ENCODE results near the gene KIF25.

The KIF25 gene

DNA sequence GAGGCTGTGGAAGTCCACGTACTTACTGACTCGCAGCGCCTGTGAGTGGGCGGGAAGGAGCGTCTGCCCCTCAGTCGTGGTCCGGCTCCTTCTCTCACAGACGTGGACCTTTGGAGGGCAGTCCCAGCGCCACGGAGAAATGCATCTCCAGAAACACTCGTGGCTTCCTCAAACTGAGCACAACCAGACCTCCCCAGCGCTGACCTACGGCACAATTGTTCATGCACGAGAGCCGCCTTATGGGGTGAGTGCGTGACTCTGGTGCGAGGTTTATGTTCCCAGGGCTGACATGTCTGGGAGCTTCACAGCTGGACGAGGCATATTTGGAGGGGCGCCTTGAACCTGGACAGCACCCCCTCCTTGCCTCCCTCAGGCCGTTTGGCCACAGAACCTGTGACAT lies 51.8 kb downstream of the KIF25 start:
- no peak for DNase-seq (ENCODE audit: low read depth in 2 of 2)

DNA sequence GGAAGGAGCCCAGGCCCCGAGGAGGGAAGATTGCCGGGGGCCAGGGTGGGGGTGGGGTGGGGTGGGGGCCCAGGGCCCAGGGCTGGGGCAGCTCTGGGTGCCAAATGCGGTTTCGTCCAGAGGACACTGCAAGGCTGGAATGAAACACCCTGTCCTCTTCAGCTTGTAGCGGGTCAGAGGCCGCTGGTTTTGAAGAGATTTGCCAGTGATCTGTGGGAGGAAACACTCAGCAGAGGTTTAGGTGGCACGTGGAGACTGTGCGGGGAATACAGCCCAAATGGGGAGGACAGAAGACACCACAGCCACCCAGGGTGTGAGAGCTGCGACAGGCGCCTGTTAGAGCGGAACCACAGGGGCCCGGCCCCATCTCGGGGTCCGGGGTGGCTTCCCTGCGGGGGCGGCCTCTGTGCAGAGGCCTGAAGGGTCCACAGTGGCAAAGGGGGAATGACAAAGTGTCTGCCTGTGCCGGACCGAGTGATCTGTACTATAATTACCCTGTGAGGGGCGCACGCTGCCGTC lies 52.3 kb downstream of the KIF25 start:
- no peak for DNase-seq (ENCODE audit: low read depth in 2 of 2)

DNA sequence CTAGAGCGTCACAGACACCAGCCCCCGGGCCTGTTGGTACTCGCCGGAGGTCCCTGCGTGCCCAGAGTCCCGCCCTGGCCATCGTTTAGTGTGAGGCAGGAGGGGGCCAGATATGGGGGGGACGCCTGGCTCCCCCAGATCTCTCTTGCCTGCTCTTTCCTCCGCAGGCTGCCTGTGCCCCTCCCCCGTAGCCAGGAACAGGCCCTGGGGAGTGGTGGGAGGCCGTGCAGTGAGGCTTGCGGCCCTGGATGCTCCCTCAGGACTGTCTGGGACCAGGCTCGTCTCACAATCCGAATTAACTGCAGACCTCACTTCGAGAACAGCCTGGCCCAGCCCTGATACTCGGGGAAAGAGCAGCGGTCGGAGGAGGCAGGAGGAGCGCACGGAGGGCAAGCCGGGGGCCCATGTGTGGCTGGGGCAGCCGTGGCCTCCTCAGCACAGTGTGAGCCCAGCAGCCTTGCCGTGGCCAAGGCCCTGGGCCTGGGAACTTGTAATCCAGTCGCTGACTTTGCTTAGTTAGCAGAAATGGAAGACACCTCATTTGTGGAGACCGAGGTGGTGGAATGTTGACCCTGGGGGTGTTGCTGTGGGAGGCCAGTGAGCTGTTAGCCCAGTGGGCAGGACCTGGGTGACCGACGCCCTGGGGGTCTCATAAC lies 52.9 kb downstream of the KIF25 start:
- DNase-seq (ENCODE audit: low read depth in 2 of 2), result no peak

DNA sequence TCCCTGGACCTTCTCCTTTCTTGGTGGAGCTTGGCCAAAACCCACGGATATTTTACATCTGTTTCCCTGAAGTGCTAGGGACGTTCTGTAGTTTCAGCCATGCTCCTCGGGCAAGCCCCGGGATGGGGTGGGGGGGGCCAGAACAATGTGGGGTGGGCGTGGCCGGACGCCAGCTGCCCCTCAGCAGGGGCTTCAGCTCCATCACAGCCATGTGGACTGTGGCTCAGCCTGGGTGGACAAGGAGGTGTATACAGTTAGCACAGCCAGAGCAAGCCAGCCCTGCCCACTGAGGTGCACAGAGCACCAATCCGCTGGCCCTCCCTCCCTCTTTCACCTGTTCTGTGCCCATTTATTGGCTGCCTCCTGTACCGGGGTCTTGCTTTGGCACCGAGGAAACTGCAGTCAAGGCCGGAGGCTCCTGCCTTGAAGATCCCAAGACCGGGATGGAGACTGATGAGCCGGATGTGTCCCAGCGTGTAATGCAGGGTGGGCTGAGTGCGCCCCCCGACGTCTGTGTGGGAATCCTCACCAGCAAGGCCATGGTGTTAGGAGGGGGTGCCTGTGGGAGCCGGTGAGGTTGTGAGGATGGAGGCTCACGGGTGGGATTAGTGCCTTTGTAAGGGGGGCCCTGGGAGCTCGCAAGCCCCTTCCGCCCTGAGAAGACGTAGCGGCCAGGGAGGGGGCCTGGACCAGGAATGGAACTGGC lies 53.6 kb downstream of the KIF25 start:
- no peak for DNase-seq (ENCODE audit: low read depth in 2 of 2)

DNA sequence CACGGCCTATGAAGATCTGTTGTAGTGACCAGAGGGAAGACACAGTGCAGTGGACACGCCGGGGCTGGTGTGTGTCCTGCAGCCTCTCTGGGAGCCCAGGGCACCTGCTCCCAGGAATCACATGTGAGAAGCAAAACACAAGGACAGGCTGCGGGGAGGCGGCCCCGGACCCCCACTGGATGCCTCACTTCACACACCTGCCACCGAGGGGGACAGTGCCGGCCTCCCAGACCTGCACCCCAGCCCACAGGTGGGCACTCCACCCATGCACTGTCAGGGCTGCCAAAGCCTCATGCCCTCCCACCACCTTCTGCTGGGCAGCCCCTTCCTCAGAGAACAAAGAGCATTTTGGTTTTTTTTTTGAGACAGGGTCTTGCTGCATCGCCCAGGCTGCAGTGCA lies 54.2 kb downstream of the KIF25 start:
- no peak for DNase-seq (ENCODE audit: low read depth in 2 of 2)

DNA sequence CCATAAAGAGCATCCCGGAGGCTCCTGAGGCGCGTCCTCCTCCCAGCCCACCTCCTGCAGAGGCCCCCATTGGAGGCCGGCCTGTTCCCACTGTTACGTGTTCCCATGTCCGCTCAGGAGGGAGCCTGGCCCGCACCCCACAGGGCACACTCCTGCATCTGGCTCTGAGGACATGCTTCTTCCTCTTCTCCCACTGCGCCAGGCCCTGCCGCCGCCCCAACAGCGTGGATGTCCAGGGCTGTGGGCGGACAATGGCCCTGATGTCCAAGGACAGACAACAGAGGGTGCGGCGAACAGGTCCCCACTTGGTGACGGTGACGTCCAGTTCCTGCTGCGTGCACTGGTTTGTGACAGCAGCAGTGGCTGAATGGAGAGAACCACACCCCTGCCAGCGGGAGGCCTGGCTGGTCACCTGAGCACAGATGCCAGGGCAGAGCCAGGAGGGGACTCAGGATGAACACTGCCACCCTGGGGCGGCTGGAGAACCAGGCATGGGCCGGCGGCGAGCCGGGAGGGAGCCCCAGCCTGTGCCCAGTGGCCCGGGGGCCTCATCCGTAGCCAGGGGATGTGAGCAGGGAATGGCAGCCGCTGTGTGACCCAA lies 54.9 kb downstream of the KIF25 start:
- no peak for DNase-seq (ENCODE audit: low read depth in 2 of 2)

DNA sequence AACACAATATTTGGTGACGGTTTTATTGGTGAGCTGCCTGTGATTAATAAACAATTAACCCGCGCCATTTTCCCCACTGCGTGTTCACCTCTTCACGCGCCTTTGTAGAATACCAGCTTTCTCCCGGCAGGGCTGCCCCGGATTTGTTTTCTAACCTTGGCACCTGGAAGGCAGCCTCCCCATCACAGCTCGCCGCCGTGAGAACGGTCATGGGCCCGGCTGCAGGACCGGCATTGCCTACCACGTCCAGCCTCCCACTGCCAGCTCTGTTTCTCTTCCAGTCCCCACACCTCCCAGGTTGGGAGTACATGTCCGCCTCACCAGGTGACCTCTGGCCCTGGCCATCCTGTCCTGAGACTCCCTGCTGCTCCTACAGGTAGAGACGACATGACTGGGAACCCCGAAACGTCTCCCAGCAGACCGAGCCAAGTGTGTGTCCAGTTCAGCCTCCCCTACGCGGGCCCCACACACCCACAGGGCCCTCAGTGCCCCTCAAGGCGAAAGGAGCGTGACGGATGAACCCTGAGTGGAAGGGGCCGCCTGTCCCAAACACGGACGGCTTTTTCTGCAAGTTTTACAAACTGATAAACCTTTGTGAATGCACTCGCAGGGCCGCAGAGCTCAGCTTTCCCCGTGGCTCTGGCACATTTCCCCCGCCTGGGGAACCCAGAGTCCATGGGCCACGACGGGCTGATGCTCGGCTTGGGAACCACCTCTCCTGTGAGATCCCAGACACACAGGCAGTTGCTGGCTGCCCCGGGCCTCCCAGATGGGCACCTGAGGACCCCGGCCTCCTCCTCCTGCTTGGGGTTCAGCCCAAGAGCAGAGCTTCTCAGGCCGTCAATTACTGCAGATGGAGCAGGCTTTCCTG lies 55.9 kb downstream of the KIF25 start:
- DNase-seq (ENCODE audit: low read depth in 2 of 2), result no peak

DNA sequence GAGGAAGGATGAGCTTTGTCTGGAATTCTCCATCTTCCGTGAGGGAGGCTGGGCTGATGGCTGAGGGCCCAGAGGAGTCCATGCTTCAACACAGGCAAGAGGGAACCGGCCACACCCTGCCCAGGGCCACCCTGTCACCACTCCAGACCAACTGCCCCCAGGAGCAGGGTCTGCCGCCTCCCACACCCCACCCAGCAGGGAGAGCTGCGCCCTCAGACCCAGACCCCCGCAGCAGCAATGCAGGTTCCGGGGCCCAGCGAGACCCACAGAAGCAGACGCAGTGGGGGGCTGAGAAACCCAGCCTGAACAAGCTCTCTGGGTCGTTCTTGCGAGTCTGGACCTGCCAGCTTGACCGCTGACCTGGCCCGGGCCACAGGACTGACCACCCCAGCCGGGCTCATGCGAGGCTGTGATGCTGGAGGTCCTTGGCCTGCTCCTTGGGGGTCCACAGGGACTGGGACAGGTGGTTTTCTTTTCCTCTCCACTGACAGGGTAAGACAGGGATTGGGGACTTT lies 56.5 kb downstream of the KIF25 start:
- DNase-seq (ENCODE audit: low read depth in 2 of 2), result no peak

DNA sequence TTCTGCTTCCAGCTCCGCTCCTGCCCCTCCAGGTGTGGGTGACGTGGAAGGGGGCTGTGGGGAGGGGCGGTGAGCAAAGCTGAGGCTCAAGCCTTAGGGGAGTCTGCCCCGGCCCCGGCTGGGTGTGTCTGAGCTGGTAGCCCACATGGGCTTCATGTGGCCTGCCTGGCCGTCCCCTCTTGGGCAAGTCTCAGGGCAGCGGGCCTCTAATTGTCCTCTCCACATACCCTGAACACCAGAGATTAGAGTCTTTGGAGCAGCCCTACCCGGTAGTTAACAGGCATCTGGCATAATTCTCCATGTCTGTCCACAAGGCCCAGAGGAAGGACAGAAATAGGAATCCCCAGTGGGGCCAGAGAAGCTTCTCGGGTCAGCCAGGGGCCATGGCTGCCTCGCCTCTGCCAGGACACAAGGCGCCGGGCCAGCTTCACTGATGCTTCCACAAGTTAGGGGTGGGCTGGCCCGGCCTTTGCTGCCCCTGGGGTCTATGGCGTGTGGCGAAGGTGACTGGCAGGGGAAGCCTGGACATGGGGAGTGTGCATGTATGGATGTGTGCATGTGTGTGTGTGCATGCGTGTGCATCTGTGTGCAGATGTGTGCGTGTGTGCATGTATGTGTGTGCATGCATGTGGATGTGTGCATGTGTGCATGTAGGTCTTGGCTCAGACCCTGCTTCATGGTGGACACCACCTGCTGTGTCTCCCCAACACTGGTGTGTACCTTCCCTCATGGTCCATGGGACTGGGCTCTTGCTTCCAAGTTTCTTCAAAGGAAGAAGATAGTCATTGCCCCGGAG lies 57.5 kb downstream of the KIF25 start:
- DNase-seq (ENCODE audit: low read depth in 2 of 2), result no peak

DNA sequence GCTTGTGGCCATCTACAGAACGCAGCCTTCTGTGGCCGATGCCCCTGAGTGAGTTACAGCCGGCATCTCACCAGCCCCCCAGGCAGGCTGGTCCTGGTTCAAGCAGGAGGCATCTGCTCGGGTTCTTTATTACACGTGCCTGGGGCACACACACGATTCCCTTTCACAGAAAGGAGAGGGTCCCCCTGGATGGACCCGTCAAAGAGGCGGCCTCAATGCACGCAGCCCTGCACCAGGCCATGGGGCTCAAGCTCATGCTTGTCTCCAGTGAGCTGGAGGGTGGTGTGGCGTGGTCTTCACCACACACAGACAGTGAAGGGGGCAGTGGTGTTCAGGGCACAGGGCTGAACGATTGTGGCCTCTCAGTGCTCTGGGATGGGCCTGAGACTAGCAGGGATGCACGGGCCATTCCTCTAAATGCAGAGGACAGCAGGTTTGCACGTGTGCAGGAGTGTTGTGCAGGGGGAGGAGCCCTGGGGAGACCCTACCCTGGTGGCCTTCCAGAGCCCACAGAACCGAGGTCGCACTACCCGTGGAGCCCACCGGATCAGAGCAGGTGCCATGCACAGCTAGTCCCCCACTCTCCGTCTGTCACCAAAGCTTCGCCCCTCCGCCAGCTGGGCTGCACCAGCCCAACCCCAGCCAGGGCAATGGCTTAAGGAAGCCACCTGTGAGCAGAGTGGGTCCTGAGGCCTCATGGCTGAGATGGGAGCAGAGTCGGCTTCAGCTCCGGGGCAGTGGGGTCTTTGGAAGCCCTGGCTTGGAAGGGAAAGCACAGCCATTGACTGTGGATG lies 58.4 kb downstream of the KIF25 start:
- no peak for DNase-seq (ENCODE audit: low read depth in 2 of 2)

DNA sequence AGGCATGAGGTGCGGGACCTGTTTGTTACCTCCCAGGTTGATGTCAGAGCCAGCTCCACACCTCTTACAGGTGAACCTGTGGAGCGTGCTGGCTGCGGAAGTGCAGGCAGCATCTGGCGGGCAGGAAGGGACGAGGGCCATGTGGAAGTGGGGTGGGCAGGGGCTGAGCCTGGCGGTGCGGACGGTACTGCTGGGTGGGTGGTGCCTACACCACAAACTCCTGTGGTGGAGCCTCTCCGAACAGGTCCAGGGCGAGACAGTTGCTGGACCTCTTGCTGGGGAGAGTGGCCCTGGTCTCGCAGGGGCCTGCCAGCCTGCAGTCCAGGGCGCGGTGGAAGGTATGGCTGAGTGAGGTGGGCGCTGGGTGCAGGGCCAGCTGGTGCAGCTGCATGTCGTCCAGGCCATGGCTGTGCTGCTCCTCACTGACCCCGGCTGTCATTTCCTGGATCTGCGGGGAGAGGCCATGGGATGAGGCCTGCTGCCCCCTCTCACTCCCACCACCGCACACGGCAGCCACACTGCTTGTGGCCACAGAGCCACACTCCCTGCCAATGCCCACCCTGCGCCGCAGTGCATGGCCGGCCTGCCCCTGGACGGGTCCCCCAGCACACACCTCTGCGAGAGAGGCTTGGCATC lies 59.5 kb downstream of the KIF25 start:
- DNase-seq (ENCODE audit: low read depth in 2 of 2), result no peak

DNA sequence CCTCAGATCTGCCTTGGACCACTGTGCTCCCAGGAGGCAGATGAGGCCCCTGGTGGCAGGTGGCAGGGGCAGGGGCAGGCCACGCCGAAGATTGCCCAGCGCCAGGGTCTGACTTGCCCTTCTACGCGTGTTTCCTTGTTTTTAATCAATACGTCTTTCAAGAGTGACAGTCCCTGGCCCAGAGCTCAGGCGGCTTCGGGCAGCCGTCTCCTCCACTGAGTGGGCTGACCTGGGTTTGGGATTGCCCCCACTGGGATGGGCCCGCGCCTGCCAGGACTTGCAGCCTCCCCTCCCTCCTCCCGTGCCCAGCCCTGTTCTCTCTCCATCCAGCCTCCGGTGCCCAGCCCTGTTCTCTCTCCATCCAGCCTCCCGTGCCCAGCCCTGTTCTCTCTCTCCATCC lies 60.4 kb downstream of the KIF25 start:
- DNase-seq (ENCODE audit: low read depth in 2 of 2), result no peak

DNA sequence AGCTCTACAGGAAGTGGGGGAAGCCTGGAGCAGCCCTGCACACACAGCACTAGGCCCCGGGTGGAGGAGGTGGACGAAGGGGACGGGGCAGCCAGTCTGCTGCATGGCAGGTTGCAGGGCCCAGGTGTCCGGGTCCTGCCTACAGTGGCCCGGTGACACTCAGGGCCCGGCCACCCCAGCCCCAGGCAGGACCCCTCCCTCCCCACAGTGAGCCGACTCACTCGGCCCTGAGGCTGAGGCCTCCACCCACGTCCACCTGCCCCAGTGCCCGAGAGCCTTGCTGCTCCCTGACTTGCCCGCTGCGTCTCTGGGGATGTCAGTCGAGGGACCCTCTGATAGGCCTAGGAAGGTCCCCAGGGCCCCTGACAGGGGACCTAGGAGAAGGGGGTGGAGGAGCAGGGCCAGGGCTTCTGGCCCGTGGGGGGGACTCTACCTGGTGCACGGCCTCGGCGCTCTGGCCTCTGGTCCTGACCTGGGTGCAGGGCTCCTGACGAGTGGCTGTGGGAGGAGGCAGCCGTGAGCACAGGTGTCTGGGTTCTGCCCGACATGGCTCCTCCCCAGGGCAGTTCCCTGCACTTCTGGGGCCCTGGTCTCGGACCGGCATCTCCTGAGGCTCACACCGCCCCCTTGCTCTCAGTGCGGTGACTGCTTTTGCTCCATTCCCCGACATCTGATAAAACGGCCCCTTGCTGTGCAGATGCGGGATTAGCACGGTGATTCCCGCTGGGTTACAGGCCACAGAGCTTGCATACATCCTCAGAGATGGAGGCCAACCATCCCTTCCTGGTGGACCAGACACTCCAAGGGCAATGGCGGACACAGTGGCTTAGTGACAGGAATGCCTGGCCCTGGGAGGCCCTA lies 61.5 kb downstream of the KIF25 start:
- no peak for DNase-seq (ENCODE audit: low read depth in 2 of 2)

DNA sequence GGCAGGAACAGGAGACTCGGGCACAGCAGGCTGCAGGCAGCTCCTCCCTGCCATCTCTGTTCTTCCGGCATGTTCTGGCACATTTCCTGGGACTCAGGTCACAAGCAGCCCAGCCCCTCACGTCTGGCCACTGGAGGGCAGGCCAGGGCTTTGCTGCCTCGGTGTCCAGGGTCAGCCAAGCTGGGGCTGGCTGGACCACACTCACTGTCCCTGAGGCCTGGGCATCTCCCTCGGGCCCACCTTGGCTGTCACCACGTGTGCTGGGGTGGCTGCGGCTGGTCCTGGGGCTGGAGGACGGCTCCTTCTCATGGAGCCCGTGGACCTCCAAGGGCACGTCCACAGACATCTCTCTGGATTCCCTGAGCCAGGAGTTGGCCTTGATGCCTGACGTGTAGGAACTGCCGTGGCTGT lies 63.1 kb downstream of the KIF25 start:
- DNase-seq (ENCODE audit: low read depth in 2 of 2), result no peak

DNA sequence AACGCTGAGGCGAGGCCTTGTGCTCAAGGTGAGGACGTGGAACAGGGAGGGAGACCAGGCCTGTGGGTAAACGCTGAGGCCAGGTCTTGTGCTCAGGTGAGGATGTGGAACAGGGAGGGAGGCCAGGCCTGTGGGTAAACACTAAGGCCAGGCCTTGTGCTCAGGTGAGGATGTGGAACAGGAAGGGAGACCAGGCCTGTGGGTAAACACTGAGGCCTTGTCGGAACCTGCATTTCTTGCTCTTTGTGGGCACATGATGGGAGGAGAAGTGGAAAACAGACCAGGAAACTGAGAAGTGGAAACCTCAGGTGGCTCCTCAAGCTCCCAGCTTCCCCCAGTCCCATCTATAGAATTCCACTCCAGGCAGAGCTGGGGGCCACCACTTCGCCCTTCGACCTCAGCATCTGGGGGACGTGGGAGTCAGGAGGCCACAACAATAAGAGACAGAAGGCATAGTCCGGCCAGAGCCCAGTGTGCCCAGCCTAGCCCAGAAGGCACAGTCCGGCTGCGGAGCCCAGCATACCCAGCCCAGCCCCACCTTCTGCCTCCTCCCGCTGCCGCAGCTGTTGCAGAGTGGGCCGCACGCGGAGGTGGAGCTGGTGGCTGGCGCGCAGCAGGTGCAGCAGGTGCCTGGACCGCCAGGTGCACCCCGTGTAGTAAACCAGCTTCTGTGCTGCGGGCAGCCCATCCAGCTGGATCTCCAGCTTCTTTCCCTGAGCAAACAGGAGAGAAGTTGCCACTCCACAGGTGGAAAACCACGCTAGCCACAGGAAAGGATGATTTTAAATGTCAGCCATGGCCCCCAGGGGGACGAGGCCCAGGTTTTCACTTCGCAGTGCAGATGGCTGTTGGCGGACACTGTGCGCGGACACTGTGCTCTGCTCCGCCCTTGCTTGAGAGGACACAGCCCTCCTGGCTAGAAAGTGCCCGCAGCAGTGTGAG lies 64.1 kb downstream of the KIF25 start:
- no peak for DNase-seq (ENCODE audit: low read depth in 2 of 2)

DNA sequence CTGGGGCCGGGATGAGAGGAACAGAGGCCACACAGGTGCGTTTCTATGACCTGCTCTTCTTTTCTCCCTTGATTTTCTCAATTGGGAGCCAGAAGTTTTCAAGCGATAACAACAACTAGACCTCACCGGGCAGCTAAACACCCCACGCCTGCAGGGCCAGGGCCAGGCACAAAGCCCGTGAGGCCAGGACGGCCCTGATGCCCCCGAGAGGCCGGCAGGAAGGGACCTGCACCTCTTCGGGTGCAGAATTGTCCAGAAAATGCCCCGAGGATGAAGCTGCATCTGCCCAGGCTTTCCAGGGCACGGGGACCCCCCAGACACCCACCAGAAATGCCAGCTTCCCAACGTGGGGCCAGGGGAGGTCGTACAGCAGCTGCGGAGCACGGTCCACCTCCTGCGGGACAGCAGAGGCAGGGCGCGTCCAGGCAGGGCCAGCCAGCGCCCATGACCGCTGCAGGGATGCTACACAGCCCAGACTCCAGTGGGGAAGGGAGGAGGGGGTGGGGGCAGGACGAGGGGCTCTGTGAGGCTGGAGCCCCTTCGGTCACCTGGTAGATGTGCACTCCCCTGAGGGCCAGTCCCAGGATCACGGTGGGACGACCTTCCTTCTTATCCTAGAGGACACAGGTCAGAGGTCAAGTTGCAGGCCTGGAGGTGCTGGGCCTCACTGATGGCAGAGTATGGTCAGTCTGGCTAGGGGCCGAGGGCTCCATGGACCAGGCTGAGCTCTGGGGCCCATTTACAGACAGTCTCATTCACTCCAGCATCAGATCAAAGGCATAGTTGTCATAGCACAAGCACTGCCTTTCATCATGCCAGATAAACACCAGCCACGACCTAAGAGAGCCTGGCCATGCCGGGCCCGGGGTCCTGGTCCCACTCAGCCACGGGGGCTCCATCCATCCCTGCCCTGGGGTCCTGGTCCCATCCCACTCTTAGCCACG lies 65.1 kb downstream of the KIF25 start:
- no peak for DNase-seq (ENCODE audit: low read depth in 2 of 2)

DNA sequence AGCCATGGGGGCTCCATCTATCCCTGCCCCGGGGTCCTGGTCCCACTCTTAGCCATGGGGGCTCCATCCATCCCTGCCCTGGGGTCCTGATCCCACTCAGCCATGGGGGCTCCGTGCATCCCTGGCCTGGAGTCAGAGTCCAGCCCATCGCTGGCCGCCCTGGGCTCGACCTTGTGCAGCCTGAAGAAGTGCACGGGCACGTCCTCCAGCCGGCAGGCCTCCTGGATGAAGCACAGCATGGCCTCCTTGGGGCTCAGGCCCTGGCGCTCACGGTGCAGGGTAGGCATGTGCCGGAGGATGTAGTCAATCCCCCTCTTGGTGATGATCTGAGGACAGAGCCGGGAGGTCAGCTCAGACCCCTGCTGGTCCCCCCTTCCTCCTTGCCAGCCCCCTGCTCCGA lies 66.0 kb downstream of the KIF25 start:
- DNase-seq (ENCODE audit: low read depth in 2 of 2), result no peak

Data from stimulated activated CD4-positive, alpha-beta T cell treated with anti-CD3 and anti-CD28 coated beads, Interleukin-1b, Interleukin-23, amount 100 ng/mL, for 4 hours (primary cell).